ENCODE data around the gene GUCY2F.

GUCY2F gene

GRCh38 chrX:109372716-109373115 lies 109.2 kb downstream of the GUCY2F start:
- no peak overlapping the region for H3K4me2 ChIP-seq (ENCODE audit: low read length)
- H3K4me3 ChIP-seq (ENCODE audit: low read length) = no peak overlapping the region
- no peaks in the 10 kb centered on the region for H3K27me3 ChIP-seq (ENCODE audit: control insufficient read depth, low read length)
- no peaks in the 10 kb centered on the region for H3K4me1 ChIP-seq (ENCODE audit: control insufficient read depth, low read length)
- no peaks in the 10 kb centered on the region for H3K79me2 ChIP-seq (ENCODE audit: control insufficient read depth, low read length)
- H3K36me3 ChIP-seq (ENCODE audit: control insufficient read depth, low read length) = no peaks in the 10 kb centered on the region
- no peaks in the 10 kb centered on the region for H3K9me3 ChIP-seq (ENCODE audit: control insufficient read depth, insufficient read depth, low read length)
- no peaks in the 10 kb centered on the region for H3K9me2 ChIP-seq (replicated peaks; ENCODE audit: control insufficient read depth, low read length)
- TF ChIP-seq EZH2phosphoT487 (IDR thresholded peaks at IDR 0.05; ENCODE audit: borderline replicate concordance, low read length) (no peak), CTCF (IDR thresholded peaks at IDR 0.05; ENCODE audit: low read depth, low read length, poor library complexity, severe bottlenecking) (no peak)
- no peaks in the 10 kb centered on the region for H3F3A ChIP-seq (ENCODE audit: control insufficient read depth, insufficient read depth)
- no peaks in the 10 kb centered on the region for H4K20me1 ChIP-seq (ENCODE audit: control insufficient read depth, insufficient read depth, low read depth, low read length)
- no peak overlapping the region for H3K27ac ChIP-seq (ENCODE audit: low read depth, low read length)

GRCh38 chrX:109372291-109372690 lies 109.6 kb downstream of the GUCY2F start:
- no peaks in the 10 kb centered on the region for H3K27me3 ChIP-seq (ENCODE audit: control insufficient read depth, low read length)
- no peak overlapping the region for H3K4me3 ChIP-seq (ENCODE audit: low read length)
- no peaks in the 10 kb centered on the region for H3K9me2 ChIP-seq (replicated peaks; ENCODE audit: control insufficient read depth, low read length)
- no peaks in the 10 kb centered on the region for H3K9me3 ChIP-seq (ENCODE audit: control insufficient read depth, insufficient read depth, low read length)
- H3K36me3 ChIP-seq (ENCODE audit: control insufficient read depth, low read length) = no peaks in the 10 kb centered on the region
- H3F3A ChIP-seq (ENCODE audit: control insufficient read depth, insufficient read depth) = no peaks in the 10 kb centered on the region
- no peak for TF ChIP-seq CTCF (IDR thresholded peaks at IDR 0.05; ENCODE audit: low read depth, low read length, poor library complexity, severe bottlenecking)
- TF ChIP-seq EZH2phosphoT487 (IDR thresholded peaks at IDR 0.05; ENCODE audit: borderline replicate concordance, low read length) = no peak
- H3K27ac ChIP-seq (ENCODE audit: low read depth, low read length) = no peak overlapping the region
- H3K4me1 ChIP-seq (ENCODE audit: control insufficient read depth, low read length) = no peaks in the 10 kb centered on the region
- H3K4me2 ChIP-seq (ENCODE audit: low read length) = no peak overlapping the region
- no peaks in the 10 kb centered on the region for H4K20me1 ChIP-seq (ENCODE audit: control insufficient read depth, insufficient read depth, low read depth, low read length)
- no peaks in the 10 kb centered on the region for H3K79me2 ChIP-seq (ENCODE audit: control insufficient read depth, low read length)

- no peak for TF ChIP-seq CTCF (IDR thresholded peaks at IDR 0.05; ENCODE audit: low read depth, low read length, poor library complexity, severe bottlenecking)
- no peak for TF ChIP-seq EZH2phosphoT487 (IDR thresholded peaks at IDR 0.05; ENCODE audit: borderline replicate concordance, low read length)
- Histone ChIP-seq H3K79me2 (ENCODE audit: control insufficient read depth, low read length) (no peaks in the 10 kb centered on the region), H3K4me1 (ENCODE audit: control insufficient read depth, low read length) (no peaks in the 10 kb centered on the region), H3K27ac (ENCODE audit: low read depth, low read length) (no peak overlapping the region), H4K20me1 (ENCODE audit: control insufficient read depth, insufficient read depth, low read depth, low read length) (no peaks in the 10 kb centered on the region), H3K9me2 (replicated peaks; ENCODE audit: control insufficient read depth, low read length) (no peaks in the 10 kb centered on the region), H3K36me3 (ENCODE audit: control insufficient read depth, low read length) (no peaks in the 10 kb centered on the region), H3K27me3 (ENCODE audit: control insufficient read depth, low read length) (no peaks in the 10 kb centered on the region), H3K9me3 (ENCODE audit: control insufficient read depth, insufficient read depth, low read length) (no peaks in the 10 kb centered on the region), H3K4me2 (ENCODE audit: low read length) (no peak overlapping the region), H3K4me3 (ENCODE audit: low read length) (no peak overlapping the region), H3F3A (ENCODE audit: control insufficient read depth, insufficient read depth) (no peaks in the 10 kb centered on the region)
Measured at GRCh38 chrX:109362101-109362500, 119.8 kb downstream of the GUCY2F start.

- Histone ChIP-seq H3K4me2 (ENCODE audit: low read length) (no peak overlapping the region), H3F3A (ENCODE audit: control insufficient read depth, insufficient read depth) (no peaks in the 10 kb centered on the region), H3K4me1 (ENCODE audit: control insufficient read depth, low read length) (no peaks in the 10 kb centered on the region), H3K4me3 (ENCODE audit: low read length) (no peak overlapping the region), H3K27me3 (ENCODE audit: control insufficient read depth, low read length) (no peaks in the 10 kb centered on the region), H3K9me2 (replicated peaks; ENCODE audit: control insufficient read depth, low read length) (no peaks in the 10 kb centered on the region), H4K20me1 (ENCODE audit: control insufficient read depth, insufficient read depth, low read depth, low read length) (no peaks in the 10 kb centered on the region), H3K9me3 (ENCODE audit: control insufficient read depth, insufficient read depth, low read length) (no peaks in the 10 kb centered on the region), H3K79me2 (ENCODE audit: control insufficient read depth, low read length) (no peaks in the 10 kb centered on the region), H3K36me3 (ENCODE audit: control insufficient read depth, low read length) (no peaks in the 10 kb centered on the region), H3K27ac (ENCODE audit: low read depth, low read length) (no peak overlapping the region)
- TF ChIP-seq CTCF (IDR thresholded peaks at IDR 0.05; ENCODE audit: low read depth, low read length, poor library complexity, severe bottlenecking) = no peak
- no peak for TF ChIP-seq EZH2phosphoT487 (IDR thresholded peaks at IDR 0.05; ENCODE audit: borderline replicate concordance, low read length)
Measured at GRCh38 chrX:109360301-109360700, 121.6 kb downstream of the GUCY2F start.

Data from DOHH2 (cell line).